ENCODE data around the gene MED13L.

- TF ChIP-seq CTCF (conservative IDR thresholded peaks at IDR 0.05; ENCODE audit: low read length) (no peak), EZH2phosphoT487 (IDR thresholded peaks at IDR 0.05; ENCODE audit: borderline replicate concordance, low read depth, low read length) (no peak)
Observed at GRCh38 chr12:116087399-116087798, 190.1 kb downstream of the MED13L start.

Measured in OCI-LY7 (cell line).